ENCODE results near the gene VPS26A.

GRCh38 chr10:69107176-69107490 is 16.8 kb upstream of the VPS26A start:
- no peak for TF ChIP-seq CTCF (conservative IDR thresholded peaks at IDR 0.05; ENCODE audit: low read depth, low read length)
- no peak for TF ChIP-seq EZH2phosphoT487 (IDR thresholded peaks at IDR 0.05; ENCODE audit: borderline replicate concordance, low read length)

All from PC-3 (cell line).